Activated CD4-positive, CD25-positive, alpha-beta regulatory T cell treated with anti-CD3 and anti-CD28 coated beads, Interleukin-2, amount 50 U/mL, for 16 hours (primary cell): ENCODE data around the gene PRG3.
"Not testable (repeated sequence)": the region's sequence is repeated elsewhere in the genome, so short reads cannot be mapped to it uniquely, and the experiment has no call there.

Source experiments
- DNase-seq: peaks from one replicate; pipeline ENCODE4 v3.0.0-alpha.2; 2020; ENCODE audit warnings: low read depth, low spot score

The PRG3 gene

GRCh38 chr11:57339328-57339727, 41.6 kb downstream of the PRG3 start:
- no peak for DNase-seq

- no peak for DNase-seq
Observed at GRCh38 chr11:57338142-57338541, 42.8 kb downstream of the PRG3 start, which contains the start of gene P2RX3. Gene P2RX3, plus strand, starts transcription at chr11:57338352. Its CDS starts 199 bp downstream, at chr11:57338551.

- not testable (repeated sequence) for DNase-seq
Observed at GRCh38 chr11:57336856-57337255, 44.1 kb downstream of the PRG3 start.

- DNase-seq: no peak
Observed at GRCh38 chr11:57336111-57336666, 44.8 kb downstream of the PRG3 start.

GRCh38 chr11:57335343-57336110, 45.4 kb downstream of the PRG3 start, which contains the start of gene SSRP1:
Gene SSRP1, minus strand, starts transcription at chr11:57335892. Its CDS starts 771 bp downstream, at chr11:57335121.
- DNase-seq: peak; percentile 75

- no peak for DNase-seq
Observed at GRCh38 chr11:57335023-57335342, 46.0 kb downstream of the PRG3 start.

GRCh38 chr11:57332694-57333440, 48.1 kb downstream of the PRG3 start:
- DNase-seq: no peak

GRCh38 chr11:57331720-57332119, 49.2 kb downstream of the PRG3 start:
- DNase-seq: no peak

- DNase-seq: no peak
Observed at GRCh38 chr11:57330029-57330428, 50.9 kb downstream of the PRG3 start.

GRCh38 chr11:57327721-57328120, 53.2 kb downstream of the PRG3 start:
- no peak for DNase-seq
